Lung microvascular endothelial cell (primary cell): ENCODE measurements around the gene ITFG1. TPM values are rescaled to one million over a fixed set of nuclear protein-coding genes. Genes with fewer than 3 reads are reported as not detected.
"Not testable (repeated sequence)": the region's sequence is repeated elsewhere in the genome, so short reads cannot be mapped to it uniquely, and the experiment has no call there.

Experiments
- DNase-seq, 2 donors: peaks; one replicate each; pipeline versions ENCODE4 v3.0.0 to v3.0.0-alpha.2; 2010; ENCODE audit warnings: low read depth in 2 of 2
- total RNA-seq: library from RNA; depleted of rRNA; stranded (reverse); fragments of >200 nt; gene quantifications from 2 replicates; pipeline ENCODE4 v1.2.1, GENCODE V29; 2014

Gene ITFG1
- total RNA-seq, 1 donor from 2014 or later: 49.2 TPM

- no peak for DNase-seq
These were observed 36.0 kb downstream of the ITFG1 start for GRCh38 chr16:47424846-47425245.

GRCh38 chr16:47416869-47417268 lies 44.0 kb downstream of the ITFG1 start:
- no peak for DNase-seq

- no peak for DNase-seq
These were observed 47.8 kb downstream of the ITFG1 start for GRCh38 chr16:47413041-47413440.

GRCh38 chr16:47408491-47408890 lies 52.4 kb downstream of the ITFG1 start:
- DNase-seq: no peak

- no peak for DNase-seq
These were observed 64.9 kb downstream of the ITFG1 start for GRCh38 chr16:47395733-47396498.

GRCh38 chr16:47392081-47392480 lies 68.8 kb downstream of the ITFG1 start:
- DNase-seq: no peak

GRCh38 chr16:47388705-47389104 lies 72.2 kb downstream of the ITFG1 start:
- DNase-seq: no peak

- no peak for DNase-seq
These were observed 73.7 kb downstream of the ITFG1 start for GRCh38 chr16:47387026-47387734.

- no peak for DNase-seq
These were observed 74.6 kb downstream of the ITFG1 start for GRCh38 chr16:47386201-47386718.

- DNase-seq: no peak
These were observed 78.5 kb downstream of the ITFG1 start for GRCh38 chr16:47382362-47382761.

- DNase-seq: peak in 1 of 2 donors; percentile 11
These were observed 83.7 kb downstream of the ITFG1 start for GRCh38 chr16:47377154-47377553.

GRCh38 chr16:47375423-47375822 lies 85.4 kb downstream of the ITFG1 start:
- DNase-seq: peak in 1 of 2 donors; percentile 31

- peak in 1 of 2 donors; percentile 88 for DNase-seq
These were observed 86.2 kb downstream of the ITFG1 start for GRCh38 chr16:47374629-47375028.

GRCh38 chr16:47371271-47372014 lies 89.4 kb downstream of the ITFG1 start:
- no peak for DNase-seq

GRCh38 chr16:47370536-47370935 lies 90.3 kb downstream of the ITFG1 start:
- DNase-seq: no peak

GRCh38 chr16:47366228-47366627 lies 94.6 kb downstream of the ITFG1 start:
- DNase-seq: no peak

- DNase-seq: peak in 1 of 2 donors; percentile 73
These were observed 97.1 kb downstream of the ITFG1 start for GRCh38 chr16:47363761-47364160.

- DNase-seq: peak in 1 of 2 donors; percentile 13
These were observed 101.4 kb downstream of the ITFG1 start for GRCh38 chr16:47359478-47359877.

GRCh38 chr16:47358816-47359215 lies 102.0 kb downstream of the ITFG1 start:
- peak; percentile 3 to 31 for DNase-seq

GRCh38 chr16:47349029-47349428 lies 111.8 kb downstream of the ITFG1 start:
- DNase-seq: not testable (repeated sequence)

- DNase-seq: not testable (repeated sequence)
These were observed 113.7 kb downstream of the ITFG1 start for GRCh38 chr16:47347021-47347696.
